Peyer's patch (tissue), 4 donors: ENCODE results near the gene ACTN4.

ENCODE experiments used
- POLR2A ChIP-seq, 2 donors: fragments of 450-650 bp; IDR thresholded peaks; one replicate each; pipeline ENCODE4 v1.5.1; 2017; ENCODE audit warnings: antibody characterized with exemption in 2 of 2, mild to moderate bottlenecking in 2 of 2, moderate library complexity in 2 of 2
- TF ChIP-seq, protein P1 (sequence below), 6 experiments: fragments of 450-650 bp in 4 of 6; fragments of 200-600 bp in 2 of 6; sonication (generic) in 1 of 6; IDR thresholded peaks; one replicate each; pipeline ENCODE4 v1.5.1; 2017 to 2019; ENCODE audit warnings: antibody characterized with exemption in 6 of 6, mild to moderate bottlenecking in 3 of 6, moderate library complexity in 1 of 6

DNA sequence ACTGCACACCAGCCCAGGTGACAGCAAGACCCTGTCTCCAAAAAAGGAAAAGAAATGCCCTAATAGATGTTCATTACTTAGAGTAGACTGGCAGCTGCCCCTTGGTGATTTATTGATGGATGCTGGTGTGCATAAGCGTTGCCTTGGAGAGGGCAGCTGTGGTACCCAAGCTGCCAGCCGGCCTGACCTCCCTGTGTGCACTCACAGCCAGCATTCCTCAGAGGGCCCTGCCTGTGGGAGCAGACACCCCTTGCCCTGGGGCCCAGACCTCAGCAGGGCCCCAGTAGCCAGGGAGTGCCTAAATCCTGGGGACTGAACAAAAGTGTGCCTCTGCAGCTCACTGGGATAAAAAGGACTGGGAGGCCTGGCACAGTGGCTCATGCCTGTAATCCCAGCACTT lies 7.8 kb upstream of the ACTN4 start:
- TF ChIP-seq, protein P1, sequence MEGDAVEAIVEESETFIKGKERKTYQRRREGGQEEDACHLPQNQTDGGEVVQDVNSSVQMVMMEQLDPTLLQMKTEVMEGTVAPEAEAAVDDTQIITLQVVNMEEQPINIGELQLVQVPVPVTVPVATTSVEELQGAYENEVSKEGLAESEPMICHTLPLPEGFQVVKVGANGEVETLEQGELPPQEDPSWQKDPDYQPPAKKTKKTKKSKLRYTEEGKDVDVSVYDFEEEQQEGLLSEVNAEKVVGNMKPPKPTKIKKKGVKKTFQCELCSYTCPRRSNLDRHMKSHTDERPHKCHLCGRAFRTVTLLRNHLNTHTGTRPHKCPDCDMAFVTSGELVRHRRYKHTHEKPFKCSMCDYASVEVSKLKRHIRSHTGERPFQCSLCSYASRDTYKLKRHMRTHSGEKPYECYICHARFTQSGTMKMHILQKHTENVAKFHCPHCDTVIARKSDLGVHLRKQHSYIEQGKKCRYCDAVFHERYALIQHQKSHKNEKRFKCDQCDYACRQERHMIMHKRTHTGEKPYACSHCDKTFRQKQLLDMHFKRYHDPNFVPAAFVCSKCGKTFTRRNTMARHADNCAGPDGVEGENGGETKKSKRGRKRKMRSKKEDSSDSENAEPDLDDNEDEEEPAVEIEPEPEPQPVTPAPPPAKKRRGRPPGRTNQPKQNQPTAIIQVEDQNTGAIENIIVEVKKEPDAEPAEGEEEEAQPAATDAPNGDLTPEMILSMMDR (IDR thresholded peaks at IDR 0.05) = no peak
- TF ChIP-seq POLR2A (IDR thresholded peaks at IDR 0.05) = no peak
